KBM-7 (cell line): ENCODE measurements around the gene EEIG2.
A peak's percentile ranks its signal among the peaks of the same experiment; 100 is the strongest.
"Not testable (repeated sequence)": the region's sequence is repeated elsewhere in the genome, so short reads cannot be mapped to it uniquely, and the experiment has no call there.

Source experiments
- DNase-seq: peaks from one replicate; pipeline ENCODE4 v3.0.0-alpha.2; 2015
- in situ Hi-C: fragments of 300-500 bp; cut with MboI; formaldehyde crosslinking; loops from 2 replicates; pipeline ENCODE4 v1.14.3; 2020; ENCODE audit warnings: low sequenced_read_pairs, low pct_unique_long_range_greater_than_20kb, mixed read lengths

The EEIG2 gene

GRCh38 chr1:108559215-108560186, at the start of gene EEIG2:
Gene EEIG2, plus strand, starts transcription at chr1:108560100. Its CDS starts 329 bp downstream, at chr1:108560429.
- in situ Hi-C loops = no loop called here
- peak; percentile 94 for DNase-seq

- in situ Hi-C loops = no loop called here
Measured at GRCh38 chr1:108511764-108512163, 48.1 kb upstream of the EEIG2 start.

GRCh38 chr1:108512239-108513043, 47.5 kb upstream of the EEIG2 start:
- in situ Hi-C loops = no loop called here
- peak; percentile 55 for DNase-seq

More at GRCh38 chr1:108511764-108512163, 48.1 kb upstream of the EEIG2 start:
- DNase-seq = no peak

- DNase-seq = no peak
- in situ Hi-C loops = no loop called here
Measured at GRCh38 chr1:108513044-108513415, 46.9 kb upstream of the EEIG2 start.

- in situ Hi-C loops, DNase-seq: not testable (repeated sequence)
Measured at GRCh38 chr1:108513914-108514313, 46.0 kb upstream of the EEIG2 start.

- DNase-seq, in situ Hi-C loops: not testable (repeated sequence)
Measured at GRCh38 chr1:108517301-108517897, 42.5 kb upstream of the EEIG2 start.

GRCh38 chr1:108521990-108522393, 37.9 kb upstream of the EEIG2 start:
- in situ Hi-C loops = no loop called here
- DNase-seq = no peak

- in situ Hi-C loops = no loop called here
- DNase-seq = no peak
Measured at GRCh38 chr1:108523829-108524228, 36.1 kb upstream of the EEIG2 start.

- DNase-seq = no peak
- in situ Hi-C loops = no loop called here
Measured at GRCh38 chr1:108524676-108525075, 35.2 kb upstream of the EEIG2 start.

- in situ Hi-C loops = no loop called here
- no peak for DNase-seq
Measured at GRCh38 chr1:108527135-108527534, 32.8 kb upstream of the EEIG2 start.

GRCh38 chr1:108527837-108528236, 32.1 kb upstream of the EEIG2 start:
- in situ Hi-C loops = no loop called here
- no peak for DNase-seq

GRCh38 chr1:108531444-108531843, 28.5 kb upstream of the EEIG2 start:
- in situ Hi-C loops = no loop called here
- no peak for DNase-seq

GRCh38 chr1:108532730-108533129, 27.2 kb upstream of the EEIG2 start:
- in situ Hi-C loops = no loop called here

GRCh38 chr1:108533351-108534083, 26.4 kb upstream of the EEIG2 start:
- in situ Hi-C loops = no loop called here
- peak; percentile 15 for DNase-seq

More at GRCh38 chr1:108532730-108533129, 27.2 kb upstream of the EEIG2 start:
- DNase-seq = no peak

GRCh38 chr1:108534759-108535158, 25.1 kb upstream of the EEIG2 start:
- in situ Hi-C loops = no loop called here
- no peak for DNase-seq

- in situ Hi-C loops = not testable (repeated sequence)
Measured at GRCh38 chr1:108535315-108535897, 24.5 kb upstream of the EEIG2 start.

GRCh38 chr1:108536021-108536420, 23.9 kb upstream of the EEIG2 start:
- DNase-seq, in situ Hi-C loops: not testable (repeated sequence)

More at GRCh38 chr1:108535315-108535897, 24.5 kb upstream of the EEIG2 start:
- DNase-seq = not testable (repeated sequence)

GRCh38 chr1:108536791-108537190, 23.1 kb upstream of the EEIG2 start:
- DNase-seq, in situ Hi-C loops: not testable (repeated sequence)
